Stimulated activated CD8-positive, alpha-beta memory T cell treated with anti-CD3 and anti-CD28 coated beads, Interleukin-7, amount 100 ng/mL, for 1 hour (primary cell): ENCODE results near the gene MRPL24.

Source experiments
- DNase-seq, 2 donors: peaks; one replicate each; pipeline ENCODE4 v3.0.0-alpha.2; 2020; ENCODE audit warnings: low read depth in 2 of 2

Gene MRPL24

DNA sequence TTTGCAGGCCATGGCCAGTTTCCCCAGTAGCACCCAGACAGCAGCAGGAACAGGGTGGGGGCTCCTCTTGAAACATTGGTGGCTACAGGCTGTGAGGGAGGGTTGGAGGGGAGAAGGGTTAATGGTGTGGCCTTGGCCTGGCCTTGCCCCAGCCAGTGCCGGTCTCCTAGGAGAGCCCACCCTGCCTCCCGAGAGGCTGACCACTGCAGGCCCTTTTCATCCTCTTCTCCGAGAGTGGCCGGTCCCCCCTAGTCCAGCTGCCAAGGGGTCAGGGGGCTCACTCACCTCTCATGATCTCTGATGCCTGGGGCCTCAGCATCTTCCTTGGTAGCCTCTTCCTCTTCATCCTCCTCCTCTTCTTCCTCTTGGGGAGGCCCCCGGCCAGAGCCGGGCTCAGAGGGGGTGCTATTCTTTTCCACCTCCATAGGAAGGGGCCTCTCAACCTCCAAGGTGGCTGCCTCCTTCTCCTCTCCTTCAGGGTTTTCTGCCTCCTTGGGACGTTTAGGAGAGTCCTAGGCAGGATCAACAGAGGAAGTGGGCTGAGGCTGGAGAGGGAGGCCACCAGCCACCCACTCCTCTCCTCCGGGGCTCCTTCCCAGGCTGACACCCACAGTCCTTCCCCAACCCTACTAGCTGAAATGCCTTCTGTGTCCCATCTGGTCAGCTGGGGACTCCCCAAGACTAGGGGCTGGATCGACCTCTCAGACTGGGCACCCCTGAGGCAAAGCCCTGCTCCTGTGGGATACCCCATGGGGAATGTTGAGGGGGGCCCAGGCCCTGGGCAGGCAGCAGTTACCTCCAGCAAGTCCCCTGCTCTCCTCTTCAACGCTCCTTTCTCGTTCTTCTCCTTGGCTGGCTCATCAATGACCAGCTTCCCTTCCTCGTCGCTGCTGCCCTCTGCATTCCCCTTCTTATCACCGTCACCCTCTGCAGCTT, 2.7 kb upstream of the MRPL24 start:
- DNase-seq = no peak

DNA sequence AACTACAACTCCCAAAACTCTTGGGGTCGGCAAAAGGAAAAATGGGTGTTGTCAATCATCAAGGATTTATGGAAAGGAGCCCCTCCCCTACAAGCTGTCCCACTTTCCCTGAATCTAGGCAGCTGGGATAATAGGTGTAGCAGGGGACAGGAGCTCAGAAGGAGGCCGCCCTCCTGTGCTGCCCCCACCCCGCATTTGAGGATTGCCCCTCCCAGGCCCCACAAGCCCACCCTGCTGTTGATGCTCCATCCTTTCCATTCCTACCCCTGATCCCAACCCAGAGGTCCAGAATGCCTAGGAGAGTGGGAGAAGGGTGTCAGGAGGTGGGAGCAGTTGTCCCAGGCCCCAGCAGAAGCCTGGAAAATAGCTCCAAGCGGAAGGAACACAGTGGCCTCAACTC, 1.9 kb upstream of the MRPL24 start:
- no peak for DNase-seq

DNA sequence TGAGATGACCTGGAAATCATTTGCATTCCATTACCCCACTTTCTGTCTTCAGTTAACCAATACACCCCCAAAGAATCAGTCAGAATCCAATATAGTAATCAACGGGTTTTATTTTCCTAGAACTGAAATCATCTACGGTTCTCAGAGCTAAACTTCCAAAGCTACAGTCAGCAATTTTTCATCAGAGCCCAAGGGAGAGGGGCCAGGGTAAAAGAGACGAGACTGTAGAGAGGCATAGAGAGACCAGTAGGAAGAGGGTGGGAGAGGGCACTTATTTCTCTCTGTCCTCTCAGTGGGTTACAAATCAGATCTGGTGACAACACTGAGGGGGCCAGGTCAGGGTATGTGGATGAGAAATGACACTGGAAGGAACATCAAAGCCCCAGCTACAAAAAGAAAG, 1.1 kb upstream of the MRPL24 start:
- no peak for DNase-seq

DNA sequence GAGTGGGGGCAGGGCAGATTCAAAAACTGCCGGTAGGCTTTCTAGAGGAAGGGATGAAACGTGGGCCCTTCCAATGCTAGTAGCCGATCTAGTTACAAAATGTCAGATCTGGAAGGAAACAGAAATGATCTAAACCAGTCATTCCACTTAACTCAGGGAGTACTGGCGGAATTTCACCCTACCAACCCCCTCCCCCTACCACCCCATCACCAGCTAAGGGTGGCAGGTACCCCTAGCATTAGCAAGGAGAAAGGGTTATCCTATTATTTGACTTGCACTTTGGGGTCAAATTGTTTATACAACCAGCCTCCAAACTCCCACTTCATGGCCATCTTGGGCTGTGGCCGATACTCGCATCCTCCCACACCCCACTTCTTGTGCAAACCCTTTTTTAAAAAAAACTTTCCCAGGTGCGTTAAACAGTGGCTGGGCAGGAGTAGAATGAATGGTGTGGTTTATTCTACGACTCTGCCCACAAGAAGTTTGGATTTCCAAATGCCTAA, 644 bp upstream of the MRPL24 start:
- DNase-seq = no peak

DNA sequence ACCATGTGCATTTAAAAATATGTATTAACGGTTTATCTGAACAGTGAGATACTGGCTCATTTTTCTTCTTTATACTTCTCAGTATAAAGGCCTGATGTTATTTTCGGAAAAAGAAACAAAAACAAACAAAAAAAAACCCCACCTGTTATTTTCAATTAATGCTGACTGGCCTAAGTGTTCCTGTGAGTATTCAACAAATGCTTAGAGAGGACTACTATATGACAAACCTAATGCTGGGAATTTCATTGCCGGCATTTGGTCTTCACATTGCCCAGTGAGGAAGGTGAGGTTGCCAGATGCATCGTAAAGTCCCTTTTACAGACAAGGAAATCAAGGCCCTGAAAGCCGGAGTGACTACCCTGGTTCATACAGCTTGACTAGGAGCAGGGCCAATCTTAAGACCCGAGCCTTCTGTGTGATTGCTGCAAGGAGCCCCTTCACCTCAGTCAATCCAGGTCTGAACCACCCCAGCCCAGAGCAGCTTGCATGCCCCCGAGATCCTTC, 599 bp downstream of the MRPL24 start:
- no peak for DNase-seq

DNA sequence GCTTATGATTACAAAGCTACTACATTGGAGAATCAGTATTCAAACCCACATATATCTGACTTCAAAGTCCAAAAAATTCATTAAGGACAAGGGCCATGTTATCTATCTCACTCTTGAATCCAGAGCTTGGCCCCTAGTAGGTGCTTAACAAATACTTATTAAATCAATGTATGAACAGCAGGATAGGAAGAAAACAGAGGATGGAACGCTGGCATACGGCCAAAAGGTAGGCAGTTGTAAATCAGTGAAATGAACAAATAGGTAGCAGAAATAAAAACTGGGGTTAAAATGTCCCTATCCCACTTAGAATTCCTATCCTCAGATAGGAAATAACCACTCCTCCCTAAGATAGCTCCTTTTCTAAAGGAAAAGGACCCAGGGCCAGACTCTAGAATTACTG, 2.0 kb downstream of the MRPL24 start:
- no peak for DNase-seq

DNA sequence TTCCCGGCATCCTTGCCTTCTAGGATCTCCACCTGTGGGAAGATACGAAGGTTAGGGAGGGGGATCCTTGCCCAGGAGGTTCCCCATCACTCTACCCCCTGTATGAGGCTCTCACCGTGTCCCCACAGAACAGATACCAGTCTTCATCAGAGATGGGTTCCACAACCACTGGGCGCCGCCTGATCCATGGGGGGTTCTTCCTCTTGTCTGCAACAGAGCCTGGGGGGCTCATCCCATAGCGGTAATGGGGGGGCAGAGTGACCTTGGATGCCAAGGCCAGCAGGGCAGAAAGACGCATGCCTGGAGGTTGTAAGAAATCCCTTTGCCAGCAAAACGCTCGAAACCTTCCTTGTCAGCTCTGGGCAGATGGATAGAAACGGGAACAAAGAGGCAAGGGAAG, 2.5 kb downstream of the MRPL24 start:
- DNase-seq = no peak

DNA sequence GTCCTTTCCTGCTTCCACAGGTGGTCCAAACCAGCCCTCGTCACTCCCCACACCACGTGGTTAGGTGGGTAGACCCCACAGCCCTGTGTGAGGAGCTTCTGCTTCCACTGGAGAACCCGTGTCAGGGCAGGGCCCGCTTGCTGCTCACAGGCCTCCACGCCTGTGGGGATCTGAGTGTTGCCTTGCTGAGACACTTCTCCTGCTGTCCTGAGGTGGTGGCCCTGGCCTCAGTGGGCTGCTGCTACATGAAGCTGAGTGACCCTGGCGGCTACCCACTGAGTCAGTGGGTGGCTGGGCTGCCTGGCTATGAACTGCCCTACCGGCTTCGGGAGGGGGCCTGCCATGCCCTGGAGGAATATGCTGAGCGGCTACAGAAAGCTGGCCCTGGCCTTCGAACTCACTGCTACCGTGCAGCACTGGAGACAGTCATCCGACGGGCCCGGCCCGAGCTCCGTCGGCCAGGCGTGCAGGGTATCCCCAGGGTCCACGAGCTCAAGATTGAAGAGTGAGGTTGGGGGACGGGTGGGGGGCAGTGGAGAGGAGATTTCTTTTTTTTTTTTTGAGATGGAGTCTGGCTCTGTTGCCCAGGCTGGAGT, 6.8 kb downstream of the MRPL24 start:
- DNase-seq = no peak

DNA sequence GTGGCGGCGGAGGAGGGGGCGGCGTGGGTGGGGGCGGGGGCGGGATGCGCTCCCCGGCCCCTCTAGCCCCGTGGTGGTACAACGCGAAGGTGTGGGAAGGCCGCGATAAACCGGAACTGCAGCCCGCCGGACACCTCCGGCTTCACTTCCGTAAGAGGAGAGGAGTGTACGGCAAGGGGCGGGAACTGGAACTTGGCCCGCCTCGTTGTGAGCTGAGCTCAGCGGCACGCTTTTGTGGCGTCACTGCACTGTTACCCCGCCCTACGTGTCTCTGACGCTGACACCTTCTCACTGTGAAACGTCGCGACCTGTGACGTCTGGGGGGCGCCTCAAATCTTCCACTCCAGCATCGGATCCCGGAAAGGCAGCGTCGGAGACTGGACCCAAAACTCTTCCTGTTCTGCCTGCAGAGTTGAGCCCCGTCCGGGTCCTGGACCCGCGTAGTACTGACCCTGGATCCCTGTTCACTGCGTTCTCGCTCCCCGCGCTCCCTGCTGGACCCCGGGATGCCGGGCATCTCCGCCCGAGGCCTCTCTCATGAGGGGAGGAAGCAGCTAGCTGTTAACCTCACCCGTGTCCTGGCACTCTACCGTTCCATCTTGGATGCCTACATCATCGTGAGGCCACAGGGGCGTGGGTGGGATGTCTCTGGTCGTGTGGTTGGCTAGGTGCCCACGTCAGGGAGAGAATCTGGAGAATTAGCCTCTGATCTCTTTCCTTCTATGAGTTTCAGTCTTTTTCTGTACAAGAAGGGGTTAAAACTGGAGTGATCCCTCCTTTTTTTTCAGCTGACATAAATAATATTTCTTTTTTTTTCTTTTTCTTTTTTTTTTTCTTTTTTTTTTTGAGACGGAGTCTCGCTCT, 12.1 kb downstream of the MRPL24 start, which contains the start of gene ISG20L2:
Gene ISG20L2 (minus strand): TSS at position 168 of the 864 bp plus-strand sequence. CDS start 1,114 bp downstream, outside the sequence.
- DNase-seq = peak; percentile 84 to 86

DNA sequence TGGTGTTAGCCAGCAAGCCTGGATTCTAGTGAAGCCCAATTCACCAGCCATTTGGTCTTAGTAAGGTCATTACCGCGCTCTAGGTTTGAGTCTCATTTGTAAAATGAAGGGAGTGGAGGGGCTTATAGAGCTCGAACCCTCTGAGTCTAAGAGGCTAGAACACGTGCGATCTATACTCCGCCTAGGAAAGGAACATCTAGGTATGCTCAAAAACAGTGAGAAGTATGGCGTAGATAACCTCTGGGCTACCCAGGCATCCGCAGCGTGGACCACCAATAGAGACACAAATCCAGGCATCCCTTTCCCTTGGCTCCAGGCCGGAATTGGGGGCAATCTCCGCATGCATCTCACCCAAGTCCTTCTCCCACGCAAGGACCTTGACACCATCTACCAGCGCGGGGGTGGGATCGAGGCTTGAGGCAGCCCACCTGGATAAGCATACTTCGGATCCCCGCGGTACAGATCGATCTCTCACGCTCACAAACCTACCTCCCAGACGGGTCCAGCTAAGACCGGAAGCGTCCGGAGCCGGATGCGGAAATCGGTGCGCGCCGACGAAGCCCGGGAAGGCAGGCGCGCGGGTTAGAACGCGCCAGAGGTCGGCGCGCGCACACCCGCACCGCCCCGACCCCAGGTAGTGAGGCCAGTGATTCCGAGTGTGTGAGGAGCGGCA, 12.8 kb downstream of the MRPL24 start, which contains the start of gene METTL25B:
Gene METTL25B (plus strand): TSS at position 544 of the 673 bp plus-strand sequence. CDS start 636 bp downstream, outside the sequence.
- peak in 1 of 2 donors; percentile 49 for DNase-seq

DNA sequence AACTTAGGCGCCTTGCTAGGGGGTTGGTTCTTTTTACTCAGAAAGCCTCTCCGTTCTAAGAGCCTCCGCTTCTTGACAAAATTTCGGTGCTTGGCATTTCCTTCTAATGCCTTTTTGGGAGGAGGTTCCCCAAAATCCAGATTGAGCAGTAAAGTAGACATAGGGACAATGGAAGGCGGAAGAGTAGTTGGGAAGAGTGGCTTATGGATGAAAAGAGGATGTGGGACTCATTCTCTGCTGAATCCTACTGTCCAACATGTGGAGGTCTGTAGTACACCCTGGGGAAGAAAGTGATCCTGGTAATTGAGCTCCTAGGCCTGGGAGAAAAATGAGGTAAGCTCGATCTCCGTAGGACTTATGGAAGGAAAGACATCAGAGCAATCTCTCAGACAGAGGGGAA, 13.4 kb downstream of the MRPL24 start:
- DNase-seq = no peak

DNA sequence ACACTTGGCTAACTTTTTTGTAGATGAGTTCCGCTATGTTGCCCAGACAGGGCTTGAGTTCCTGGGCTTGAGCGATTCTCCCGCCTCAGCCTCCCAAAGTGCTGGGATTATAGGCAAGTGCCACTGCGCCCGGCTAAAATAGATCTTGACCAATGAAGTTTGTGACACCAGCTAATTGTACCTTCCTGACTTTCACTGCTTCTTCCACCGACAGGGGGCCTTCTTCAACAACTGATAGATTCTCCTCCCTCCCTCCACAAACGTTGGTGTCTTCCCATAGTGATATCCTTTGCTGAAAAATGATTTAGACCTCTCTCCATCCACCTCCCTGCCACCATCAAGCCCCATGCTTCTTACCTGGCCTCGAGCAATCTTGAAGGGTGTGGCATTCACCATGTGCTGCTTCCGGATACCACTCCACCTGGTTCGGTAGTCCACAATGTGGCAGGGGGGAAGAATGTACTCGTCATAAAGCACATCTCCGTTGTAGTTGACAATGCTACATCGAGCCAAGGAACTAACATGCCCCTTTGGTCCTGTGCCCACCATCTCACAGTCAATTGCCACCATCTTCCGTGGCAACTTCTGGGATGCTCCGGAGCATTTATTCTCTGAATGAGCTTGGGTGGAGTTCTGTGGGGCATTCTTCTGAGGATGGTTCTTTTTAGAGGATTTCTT, 14.2 kb downstream of the MRPL24 start:
- DNase-seq = no peak

DNA sequence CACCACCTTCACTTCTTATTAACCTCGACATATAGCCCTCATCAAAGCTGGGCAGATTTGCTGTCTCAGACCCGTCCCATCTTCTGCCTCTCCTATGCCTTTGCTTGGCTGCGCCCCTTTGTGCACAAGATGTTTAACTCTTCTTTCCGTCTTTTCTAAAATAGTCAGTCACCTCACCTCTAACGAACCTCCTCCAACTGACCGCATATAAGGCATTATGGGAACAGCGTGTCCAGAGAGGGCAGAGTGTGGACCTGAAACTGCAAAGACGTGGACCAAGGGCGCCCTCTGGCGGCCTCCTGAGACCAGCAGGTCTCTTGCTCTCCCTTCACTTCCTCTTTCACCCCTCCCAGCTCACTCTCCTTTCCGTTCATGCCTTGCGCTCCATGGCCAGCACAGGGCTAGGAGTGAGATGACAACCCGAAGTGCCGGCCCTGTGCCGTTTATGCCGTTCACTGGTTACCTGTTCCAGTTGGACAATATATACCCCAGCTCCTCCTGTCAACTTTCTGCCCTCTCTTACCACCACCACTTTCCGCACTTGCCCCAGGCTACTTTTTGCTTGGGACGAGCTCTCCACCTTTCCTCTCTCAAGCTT, 15.1 kb downstream of the MRPL24 start:
- DNase-seq = peak; percentile 56 to 67

DNA sequence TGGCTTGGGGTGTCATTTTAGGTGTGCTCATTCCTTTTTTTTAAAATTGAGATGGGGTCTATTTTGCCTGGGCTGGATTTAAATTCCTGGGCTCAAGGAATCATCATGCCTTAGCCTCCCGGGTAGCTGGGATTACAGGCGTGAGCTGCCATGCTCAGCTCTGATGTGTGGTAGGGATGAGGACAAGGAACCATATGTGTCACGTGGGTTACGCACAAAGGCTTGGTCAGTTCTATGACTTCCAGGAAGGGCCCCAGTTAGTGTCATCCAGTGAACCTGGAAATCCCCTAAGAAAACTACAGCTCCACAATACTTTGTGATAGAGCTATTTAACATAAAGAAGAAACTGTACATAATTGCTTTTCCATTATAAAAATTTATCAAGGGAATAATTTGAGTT, 19.4 kb downstream of the MRPL24 start:
- no peak for DNase-seq

DNA sequence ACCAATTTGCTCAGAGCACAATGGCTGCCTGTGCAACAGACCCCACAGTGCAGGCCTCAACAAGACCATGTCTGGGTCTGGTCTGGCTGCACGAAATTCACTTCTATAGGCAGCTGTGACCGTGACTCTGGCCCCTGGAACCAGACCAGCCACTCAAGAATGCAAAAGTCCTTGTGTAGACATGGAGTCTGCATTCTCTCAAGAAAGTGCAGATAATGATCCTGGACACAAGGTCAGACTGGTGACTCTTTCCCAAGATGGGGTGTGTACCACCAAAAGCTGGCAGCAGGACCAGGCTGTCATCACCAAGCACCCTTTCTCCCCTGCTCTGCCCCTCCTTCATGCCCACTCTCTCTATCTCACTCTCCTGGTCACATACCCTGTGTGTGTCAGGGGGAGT, 19.8 kb downstream of the MRPL24 start:
- no peak for DNase-seq

DNA sequence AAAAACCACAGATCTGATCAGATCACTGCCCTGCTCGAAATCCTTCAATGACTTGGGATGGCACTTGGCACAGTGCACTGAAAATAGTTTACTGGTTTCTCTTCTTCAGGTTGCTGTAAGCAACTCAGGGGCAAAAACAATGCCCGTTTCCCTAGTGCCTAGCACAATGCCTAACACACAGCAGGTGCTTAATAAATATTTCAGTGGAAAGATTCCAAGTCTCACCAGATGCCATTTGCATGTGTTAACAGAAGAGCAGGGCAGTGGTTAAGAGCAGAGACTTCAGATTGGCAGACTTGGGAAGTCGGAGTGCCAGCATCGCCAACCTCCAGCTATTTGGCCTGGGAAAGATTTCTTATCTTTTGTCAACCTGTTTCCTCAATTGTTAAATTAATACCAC, 23.5 kb downstream of the MRPL24 start:
- DNase-seq = no peak

DNA sequence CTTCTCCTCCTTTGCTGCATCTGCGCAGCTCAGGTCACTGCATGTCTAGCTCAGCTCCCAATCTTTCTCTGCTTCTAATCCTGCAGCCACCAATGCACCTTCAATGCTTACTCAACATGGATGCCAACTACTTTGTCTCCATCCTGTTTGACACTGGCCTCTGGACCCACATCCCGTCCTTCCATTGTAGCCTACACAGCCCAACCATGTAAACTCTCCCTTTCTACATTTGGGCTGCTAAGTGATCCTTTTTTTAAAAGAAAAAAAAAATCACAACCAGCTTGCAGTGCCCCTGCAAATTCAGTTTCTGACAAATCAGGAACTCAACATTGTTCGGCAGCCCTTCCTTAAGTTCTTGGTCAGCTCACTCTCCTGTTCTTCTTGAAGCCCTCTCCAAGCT, 26.1 kb downstream of the MRPL24 start:
- no peak for DNase-seq

DNA sequence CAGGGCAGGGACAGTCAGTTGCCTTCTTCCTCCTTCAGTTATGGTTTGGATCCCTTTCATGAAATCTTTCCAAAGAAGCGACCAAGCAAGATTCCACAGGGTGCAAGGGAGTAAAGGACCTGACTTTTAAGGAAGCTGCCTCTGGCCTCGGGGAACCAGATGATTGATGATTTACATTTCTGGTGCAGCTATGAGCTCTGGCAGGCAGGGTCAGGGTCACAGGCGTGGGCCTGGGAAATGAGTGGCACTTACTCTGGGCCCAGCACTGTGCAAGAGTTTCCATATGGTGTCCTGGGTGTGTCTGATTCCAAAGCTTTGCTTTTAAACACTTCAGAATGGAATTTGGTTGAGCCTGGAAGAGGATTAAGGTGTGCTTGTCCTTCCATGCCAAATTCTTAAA, 28.3 kb downstream of the MRPL24 start:
- DNase-seq = no peak

DNA sequence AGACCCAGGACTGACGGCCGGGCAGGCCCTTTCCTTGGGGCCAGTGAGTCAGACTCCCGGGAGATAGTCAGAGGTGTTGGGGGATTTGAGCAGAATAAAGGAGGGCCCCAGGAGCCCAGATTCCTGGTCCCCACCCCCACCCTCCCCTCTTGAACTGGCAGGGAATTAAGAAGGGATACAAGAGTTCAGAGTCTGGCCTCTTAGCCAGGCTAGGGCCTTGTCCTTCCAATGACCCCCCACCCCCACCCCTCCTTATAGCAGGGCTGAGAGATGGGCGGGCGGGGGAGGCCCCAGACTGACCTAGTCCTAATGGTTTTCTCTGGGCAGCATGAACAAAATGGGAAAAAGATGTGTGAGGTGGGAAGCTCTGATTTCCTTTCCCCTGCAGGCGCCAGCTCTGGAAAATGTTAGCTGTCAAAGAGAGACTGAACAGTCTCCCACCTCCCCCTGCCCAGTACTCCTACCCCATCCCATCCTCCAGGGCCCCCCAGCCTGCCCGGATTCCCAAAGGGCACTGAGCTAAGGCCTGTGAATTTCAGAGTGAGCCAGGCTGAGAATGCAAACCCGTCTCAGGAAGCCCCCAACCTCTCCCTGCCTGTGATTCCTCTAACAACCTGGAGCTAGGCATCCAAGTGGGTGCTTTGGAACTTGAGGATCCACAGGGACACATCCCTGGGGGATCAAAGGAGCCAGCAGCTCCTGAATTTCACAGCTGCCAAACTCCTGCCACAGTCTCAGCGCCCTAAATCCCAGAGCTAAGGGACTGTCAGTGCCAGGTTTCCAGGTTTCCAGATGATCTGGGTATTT, 29.7 kb downstream of the MRPL24 start:
- no peak for DNase-seq
